AG09309 (cell line): Measurements from ENCODE around the gene TBCK.
A peak's percentile ranks its signal among the peaks of the same experiment; 100 is the strongest.

Source experiments
- DNase-seq: peaks from one replicate; pipeline ENCODE4 v3.0.0-alpha.2; 2010; ENCODE audit warnings: low read depth
- H3K4me3 ChIP-seq: 2 replicates; pipeline ENCODE4 v1.5.1; 2011; ENCODE audit warnings: mild to moderate bottlenecking, low read depth, low read length, moderate library complexity; ENCODE audit not compliant: control insufficient read depth
- CTCF ChIP-seq: IDR thresholded peaks from 2 replicates; pipeline ENCODE4 v1.5.1; 2011; ENCODE audit warnings: mild to moderate bottlenecking, low read depth, low read length, inconsistent platforms; ENCODE audit not compliant: insufficient read depth, control insufficient read depth; ENCODE audit errors: missing control alignments

The TBCK gene

DNA sequence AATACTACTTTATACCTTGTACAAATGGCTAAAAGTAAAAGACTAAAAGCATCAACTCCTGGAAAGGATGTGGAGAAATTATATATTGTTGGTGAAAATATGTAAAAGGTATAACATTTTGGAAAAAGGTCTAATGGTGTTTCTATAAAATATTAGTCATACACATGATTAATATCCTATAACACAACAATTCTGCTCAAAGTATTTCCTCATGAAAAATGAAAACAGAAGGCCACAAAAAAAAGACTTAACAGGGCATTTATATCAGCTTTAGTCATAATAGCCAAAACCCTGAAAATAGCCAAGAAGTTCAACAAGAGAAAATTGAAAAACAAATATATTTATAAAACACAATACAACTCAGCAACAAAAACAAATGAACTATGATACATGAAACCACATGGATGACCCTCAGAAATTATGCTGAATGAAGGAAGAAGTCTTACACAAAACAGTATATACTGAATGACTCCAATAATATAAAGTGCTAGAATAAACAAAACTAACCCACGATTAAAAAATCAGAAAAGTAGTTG, 38.8 kb downstream of the TBCK start:
- no peak for DNase-seq
- no peak overlapping the region for H3K4me3 ChIP-seq
- no peak for TF ChIP-seq CTCF

DNA sequence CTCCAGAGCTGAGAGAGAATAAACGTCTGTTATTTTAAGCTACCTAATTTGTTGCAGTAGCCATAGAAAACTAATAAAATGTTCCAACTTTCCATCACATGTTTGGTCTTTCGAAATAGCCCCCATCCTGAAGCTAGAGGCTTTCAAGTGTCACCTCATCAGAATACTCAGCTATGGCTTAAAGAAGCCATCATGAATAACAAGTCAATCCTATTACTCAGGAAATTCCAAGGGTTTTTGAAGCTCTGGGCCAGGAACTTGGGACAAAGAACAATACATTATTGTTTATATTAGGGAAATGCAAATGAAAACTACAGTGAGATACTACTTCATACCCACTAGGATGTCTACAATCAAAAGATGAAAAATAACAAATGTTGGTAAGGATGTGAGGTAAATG, 42.2 kb downstream of the TBCK start:
- DNase-seq: no peak
- H3K4me3 ChIP-seq: no peak overlapping the region
- no peak for TF ChIP-seq CTCF

GRCh38 chr4:106270736-106271135, 45.3 kb downstream of the TBCK start:
- DNase-seq: no peak
- H3K4me3 ChIP-seq: no peak overlapping the region
- no peak for TF ChIP-seq CTCF

- no peak for TF ChIP-seq CTCF
- no peak overlapping the region for H3K4me3 ChIP-seq
- no peak for DNase-seq
Observed at GRCh38 chr4:106269711-106270110, 46.3 kb downstream of the TBCK start.

GRCh38 chr4:106268786-106269185, 47.2 kb downstream of the TBCK start:
- no peak for TF ChIP-seq CTCF
- no peak for DNase-seq
- no peak overlapping the region for H3K4me3 ChIP-seq

- peak; percentile 68 for TF ChIP-seq CTCF
- DNase-seq: peak; percentile 42
- H3K4me3 ChIP-seq: no peak overlapping the region
Observed at GRCh38 chr4:106266201-106266600, 49.8 kb downstream of the TBCK start.

- TF ChIP-seq CTCF: no peak
- H3K4me3 ChIP-seq: no peak overlapping the region
- no peak for DNase-seq
Observed at GRCh38 chr4:106264331-106264728, 51.7 kb downstream of the TBCK start.
